ENCODE measurements around the gene ARPC4. TPM values are rescaled to one million over a fixed set of nuclear protein-coding genes. Genes with fewer than 3 reads are reported as not detected.
A peak's percentile ranks its signal among the peaks of the same experiment; 100 is the strongest.

ARPC4 gene
- total RNA-seq, result 170 TPM
- long read RNA-seq, transcript ARPC4-208 (6 exons, 942 nt), result minor isoform, 12 of 151 reads
- long read RNA-seq, transcript ARPC4-201 (6 exons, 2,582 nt), result major isoform, 117 of 151 reads
- long read RNA-seq, partial matches to known transcripts, result 16 of 151 reads
- long read RNA-seq, other reads (novel, unspliced or antisense), result 1 of 151 reads

DNA sequence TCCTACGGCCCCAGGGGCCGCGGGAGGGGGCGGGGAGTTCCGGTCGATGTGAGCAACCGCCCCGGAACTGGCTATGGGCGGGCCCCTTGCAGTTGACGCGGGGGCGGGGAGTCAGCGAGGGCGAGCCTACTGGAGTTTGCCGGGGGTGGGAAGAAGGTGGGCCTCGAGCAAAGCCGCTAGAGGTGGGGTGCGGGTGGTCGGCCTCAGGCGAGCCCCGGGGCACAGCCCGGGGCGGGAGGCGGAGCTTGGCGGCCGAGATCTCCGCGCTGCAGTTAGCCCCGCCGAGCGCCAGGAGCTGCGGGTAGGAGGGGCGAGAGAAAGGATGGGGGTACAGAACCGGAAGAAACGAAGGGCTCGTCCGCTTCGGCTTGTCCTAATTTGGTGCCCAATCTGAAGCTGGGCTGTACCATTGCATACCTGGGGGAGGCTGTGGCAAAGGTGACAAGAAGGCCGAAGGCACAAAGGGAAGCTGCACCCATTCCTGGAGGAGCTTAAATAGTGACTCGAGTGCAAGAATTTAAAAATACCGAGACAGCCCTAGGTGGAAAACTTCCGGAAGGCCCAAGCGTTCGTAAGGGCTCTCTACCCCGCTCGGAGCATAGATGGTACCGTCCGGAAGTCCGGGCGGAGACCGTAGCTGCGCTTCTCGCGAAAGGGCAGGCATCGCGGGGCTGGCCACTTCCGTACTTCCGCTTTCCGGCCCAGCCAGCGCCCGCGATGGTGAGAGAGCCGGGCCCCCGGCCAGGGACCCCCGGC, at the start of gene ARPC4, which contains the start of gene TADA3:
TSS of gene ARPC4 (plus strand) at position 678 of the 756 bp plus-strand sequence. CDS start at position 718, 40 bp downstream.
TSS of gene TADA3 (minus strand) at position 69 of the 756 bp plus-strand sequence. CDS start 1,007 bp downstream, outside the sequence.
- TF ChIP-seq, protein P1, sequence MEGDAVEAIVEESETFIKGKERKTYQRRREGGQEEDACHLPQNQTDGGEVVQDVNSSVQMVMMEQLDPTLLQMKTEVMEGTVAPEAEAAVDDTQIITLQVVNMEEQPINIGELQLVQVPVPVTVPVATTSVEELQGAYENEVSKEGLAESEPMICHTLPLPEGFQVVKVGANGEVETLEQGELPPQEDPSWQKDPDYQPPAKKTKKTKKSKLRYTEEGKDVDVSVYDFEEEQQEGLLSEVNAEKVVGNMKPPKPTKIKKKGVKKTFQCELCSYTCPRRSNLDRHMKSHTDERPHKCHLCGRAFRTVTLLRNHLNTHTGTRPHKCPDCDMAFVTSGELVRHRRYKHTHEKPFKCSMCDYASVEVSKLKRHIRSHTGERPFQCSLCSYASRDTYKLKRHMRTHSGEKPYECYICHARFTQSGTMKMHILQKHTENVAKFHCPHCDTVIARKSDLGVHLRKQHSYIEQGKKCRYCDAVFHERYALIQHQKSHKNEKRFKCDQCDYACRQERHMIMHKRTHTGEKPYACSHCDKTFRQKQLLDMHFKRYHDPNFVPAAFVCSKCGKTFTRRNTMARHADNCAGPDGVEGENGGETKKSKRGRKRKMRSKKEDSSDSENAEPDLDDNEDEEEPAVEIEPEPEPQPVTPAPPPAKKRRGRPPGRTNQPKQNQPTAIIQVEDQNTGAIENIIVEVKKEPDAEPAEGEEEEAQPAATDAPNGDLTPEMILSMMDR (IDR thresholded peaks at IDR 0.05), result no peak
- Histone ChIP-seq H3K9me3 (no peaks in the 10 kb centered on the region), H3K4me3 (peak within 1 kb of the TSS; percentile 100), H3K4me1 (peaks cover 48% of the 10 kb centered on the region), H3K27me3 (ENCODE audit: low read depth) (no peaks in the 10 kb centered on the region), H3K36me3 (peaks cover 71% of the 10 kb centered on the region), H3K27ac (peak within 1 kb of the TSS; percentile 99)
- intact Hi-C loops (cut with DNase I), result no loop called here
- DNase-seq, result peak; percentile 96
- peak; percentile 96 to 97 for ATAC-seq

DNA sequence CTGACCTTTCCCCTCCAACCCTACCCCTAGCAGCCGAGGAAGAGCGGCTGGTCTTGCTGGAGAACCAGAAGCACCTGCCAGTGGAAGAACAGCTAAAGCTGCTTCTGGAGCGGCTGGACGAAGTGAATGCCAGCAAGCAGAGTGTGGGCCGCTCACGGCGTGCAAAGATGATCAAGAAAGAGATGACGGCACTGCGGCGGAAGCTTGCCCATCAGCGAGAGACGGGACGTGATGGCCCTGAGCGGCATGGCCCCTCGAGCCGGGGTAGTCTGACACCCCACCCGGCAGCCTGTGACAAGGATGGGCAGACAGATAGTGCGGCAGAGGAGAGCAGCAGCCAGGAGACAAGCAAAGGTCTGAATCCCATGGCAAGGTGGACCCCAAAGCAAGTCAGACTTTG, 49.3 kb upstream of the ARPC4 start:
- no peak overlapping the region for H3K4me3 ChIP-seq
- TF ChIP-seq, protein P1 (IDR thresholded peaks at IDR 0.05), result no peak

DNA sequence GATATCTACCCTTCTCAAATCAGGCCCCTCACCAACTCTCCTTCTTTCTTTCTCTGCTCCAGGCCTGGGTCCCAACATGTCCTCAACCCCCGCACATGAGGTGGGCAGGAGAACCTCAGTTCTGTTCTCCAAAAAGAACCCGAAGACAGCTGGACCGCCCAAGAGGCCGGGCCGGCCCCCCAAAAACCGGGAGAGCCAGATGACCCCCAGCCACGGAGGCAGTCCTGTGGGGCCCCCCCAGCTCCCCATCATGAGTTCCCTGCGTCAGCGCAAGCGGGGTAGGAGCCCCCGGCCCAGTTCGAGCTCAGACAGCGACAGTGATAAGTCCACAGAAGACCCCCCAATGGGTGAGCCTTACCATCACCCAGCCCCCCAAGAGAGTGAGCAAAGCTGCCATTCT, 48.7 kb upstream of the ARPC4 start:
- TF ChIP-seq, protein P1 (IDR thresholded peaks at IDR 0.05), result no peak
- H3K27ac ChIP-seq, result no peak overlapping the region
- no peak overlapping the region for H3K4me3 ChIP-seq
- H3K36me3 ChIP-seq, result peaks cover 93% of the 10 kb centered on the region
- no peaks in the 10 kb centered on the region for H3K27me3 ChIP-seq (ENCODE audit: low read depth)
- intact Hi-C loops (cut with DNase I), result no loop called here
- no peak for ATAC-seq
- H3K9me3 ChIP-seq, result no peaks in the 10 kb centered on the region
- DNase-seq, result no peak
- peaks cover 5% of the 10 kb centered on the region for H3K4me1 ChIP-seq

More for the DNA sequence above, 49.3 kb upstream of the ARPC4 start:
- H3K9me3 ChIP-seq, result no peaks in the 10 kb centered on the region
- intact Hi-C loops (cut with DNase I), result no loop called here
- H3K36me3 ChIP-seq, result peaks cover 99% of the 10 kb centered on the region
- no peaks in the 10 kb centered on the region for H3K27me3 ChIP-seq (ENCODE audit: low read depth)
- no peaks in the 10 kb centered on the region for H3K4me1 ChIP-seq
- DNase-seq (no peak), ATAC-seq (no peak)
- no peak overlapping the region for H3K27ac ChIP-seq

DNA sequence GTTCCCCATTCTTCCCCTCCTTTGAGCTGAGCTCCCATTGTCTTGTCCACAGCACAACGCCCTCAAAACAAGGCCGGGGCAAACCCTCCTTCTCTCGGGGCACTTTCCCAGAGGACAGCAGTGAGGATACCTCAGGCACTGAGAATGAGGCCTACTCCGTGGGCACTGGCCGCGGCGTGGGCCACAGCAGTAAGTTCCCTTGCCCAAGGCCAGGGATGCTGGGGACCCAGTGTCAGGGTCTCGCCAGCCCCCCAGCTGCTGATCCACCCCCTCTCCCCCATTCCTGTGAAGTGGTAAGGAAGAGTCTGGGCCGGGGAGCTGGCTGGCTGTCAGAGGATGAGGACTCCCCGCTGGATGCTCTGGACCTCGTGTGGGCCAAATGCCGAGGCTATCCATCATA, 47.4 kb upstream of the ARPC4 start:
- H3K4me1 ChIP-seq, result peaks cover 11% of the 10 kb centered on the region
- H3K27ac ChIP-seq, result no peak overlapping the region
- TF ChIP-seq, protein P1 (IDR thresholded peaks at IDR 0.05), result no peak
- ATAC-seq (no peak), DNase-seq (no peak)
- no peaks in the 10 kb centered on the region for H3K9me3 ChIP-seq
- peaks cover 80% of the 10 kb centered on the region for H3K36me3 ChIP-seq
- intact Hi-C loops (cut with DNase I), result no loop called here
- no peak overlapping the region for H3K4me3 ChIP-seq
- H3K27me3 ChIP-seq (ENCODE audit: low read depth), result no peaks in the 10 kb centered on the region

DNA sequence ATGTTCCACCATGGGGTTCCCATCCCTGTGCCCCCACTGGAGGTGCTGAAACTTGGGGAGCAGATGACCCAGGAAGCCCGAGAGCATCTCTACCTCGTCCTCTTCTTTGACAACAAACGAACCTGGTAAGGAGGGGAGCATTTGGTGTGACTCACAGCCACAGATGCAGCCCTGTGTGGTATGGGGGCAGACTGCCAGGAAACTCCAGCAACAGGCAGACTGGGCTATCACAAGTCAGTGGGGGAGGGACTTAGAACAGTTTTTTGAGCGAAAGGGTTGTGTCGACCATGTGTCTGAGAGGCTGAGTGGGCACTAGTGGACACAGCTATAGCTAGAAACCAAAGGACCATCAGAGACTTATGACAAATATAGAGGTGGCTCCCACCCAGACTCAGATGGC, 46.6 kb upstream of the ARPC4 start:
- Histone ChIP-seq H3K27ac (no peak overlapping the region), H3K4me3 (no peak overlapping the region), H3K36me3 (peaks cover 72% of the 10 kb centered on the region), H3K4me1 (peaks cover 19% of the 10 kb centered on the region), H3K9me3 (no peaks in the 10 kb centered on the region), H3K27me3 (ENCODE audit: low read depth) (no peaks in the 10 kb centered on the region)
- ATAC-seq (no peak), DNase-seq (no peak)
- TF ChIP-seq, protein P1 (IDR thresholded peaks at IDR 0.05), result no peak
- intact Hi-C loops (cut with DNase I), result no loop called here
